ENCODE results near the gene CAD. TPM values are rescaled to one million over a fixed set of nuclear protein-coding genes. Genes with fewer than 3 reads are reported as not detected.
A peak's percentile ranks its signal among the peaks of the same experiment; 100 is the strongest.

The CAD gene
- total and polyA plus RNA-seq, 9 of the 15 experiments (the other 6 are each of a cell fraction or from before 2014, with no cell fraction given), result 7.5 to 126 (median 33.7) TPM

- TF ChIP-seq, protein P1, sequence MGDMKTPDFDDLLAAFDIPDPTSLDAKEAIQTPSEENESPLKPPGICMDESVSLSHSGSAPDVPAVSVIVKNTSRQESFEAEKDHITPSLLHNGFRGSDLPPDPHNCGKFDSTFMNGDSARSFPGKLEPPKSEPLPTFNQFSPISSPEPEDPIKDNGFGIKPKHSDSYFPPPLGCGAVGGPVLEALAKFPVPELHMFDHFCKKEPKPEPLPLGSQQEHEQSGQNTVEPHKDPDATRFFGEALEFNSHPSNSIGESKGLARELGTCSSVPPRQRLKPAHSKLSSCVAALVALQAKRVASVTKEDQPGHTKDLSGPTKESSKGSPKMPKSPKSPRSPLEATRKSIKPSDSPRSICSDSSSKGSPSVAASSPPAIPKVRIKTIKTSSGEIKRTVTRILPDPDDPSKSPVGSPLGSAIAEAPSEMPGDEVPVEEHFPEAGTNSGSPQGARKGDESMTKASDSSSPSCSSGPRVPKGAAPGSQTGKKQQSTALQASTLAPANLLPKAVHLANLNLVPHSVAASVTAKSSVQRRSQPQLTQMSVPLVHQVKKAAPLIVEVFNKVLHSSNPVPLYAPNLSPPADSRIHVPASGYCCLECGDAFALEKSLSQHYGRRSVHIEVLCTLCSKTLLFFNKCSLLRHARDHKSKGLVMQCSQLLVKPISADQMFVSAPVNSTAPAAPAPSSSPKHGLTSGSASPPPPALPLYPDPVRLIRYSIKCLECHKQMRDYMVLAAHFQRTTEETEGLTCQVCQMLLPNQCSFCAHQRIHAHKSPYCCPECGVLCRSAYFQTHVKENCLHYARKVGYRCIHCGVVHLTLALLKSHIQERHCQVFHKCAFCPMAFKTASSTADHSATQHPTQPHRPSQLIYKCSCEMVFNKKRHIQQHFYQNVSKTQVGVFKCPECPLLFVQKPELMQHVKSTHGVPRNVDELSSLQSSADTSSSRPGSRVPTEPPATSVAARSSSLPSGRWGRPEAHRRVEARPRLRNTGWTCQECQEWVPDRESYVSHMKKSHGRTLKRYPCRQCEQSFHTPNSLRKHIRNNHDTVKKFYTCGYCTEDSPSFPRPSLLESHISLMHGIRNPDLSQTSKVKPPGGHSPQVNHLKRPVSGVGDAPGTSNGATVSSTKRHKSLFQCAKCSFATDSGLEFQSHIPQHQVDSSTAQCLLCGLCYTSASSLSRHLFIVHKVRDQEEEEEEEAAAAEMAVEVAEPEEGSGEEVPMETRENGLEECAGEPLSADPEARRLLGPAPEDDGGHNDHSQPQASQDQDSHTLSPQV (IDR thresholded peaks at IDR 0.05), result peak; percentile 77
- 0 out of 2 replicates have a peak, but pooled peaks have one; percentile 34 for TF ChIP-seq MTA3 (IDR thresholded peaks at IDR 0.05; ENCODE audit: borderline replicate concordance)
- no peak for TF ChIP-seq MAFF (IDR thresholded peaks at IDR 0.05; ENCODE audit: low read length)
- no peak for TF ChIP-seq ZNF3 (CRISPR knock-in tag; IDR thresholded peaks at IDR 0.05)
- TF ChIP-seq CBFA2T2 (conservative IDR thresholded peaks at IDR 0.05), result peak; percentile 47; the same call in 1 of the 2 replicates
- no peak for TF ChIP-seq FUS (optimal IDR thresholded peaks at IDR 0.05; ENCODE audit: low read depth, low read length)
- no peak for TF ChIP-seq SMARCE1 (IDR thresholded peaks at IDR 0.05)
- no peak for TF ChIP-seq SPI1 (IDR thresholded peaks at IDR 0.05; ENCODE audit: borderline replicate concordance, low read depth, low read length)
- no peak for TF ChIP-seq OTX1 (CRISPR knock-in tag; IDR thresholded peaks at IDR 0.05)
- TF ChIP-seq, protein P2, sequence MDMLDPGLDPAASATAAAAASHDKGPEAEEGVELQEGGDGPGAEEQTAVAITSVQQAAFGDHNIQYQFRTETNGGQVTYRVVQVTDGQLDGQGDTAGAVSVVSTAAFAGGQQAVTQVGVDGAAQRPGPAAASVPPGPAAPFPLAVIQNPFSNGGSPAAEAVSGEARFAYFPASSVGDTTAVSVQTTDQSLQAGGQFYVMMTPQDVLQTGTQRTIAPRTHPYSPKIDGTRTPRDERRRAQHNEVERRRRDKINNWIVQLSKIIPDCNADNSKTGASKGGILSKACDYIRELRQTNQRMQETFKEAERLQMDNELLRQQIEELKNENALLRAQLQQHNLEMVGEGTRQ (CRISPR knock-in tag; IDR thresholded peaks at IDR 0.05), result peak; percentile 89
- TF ChIP-seq HNRNPH1 (optimal IDR thresholded peaks at IDR 0.05; ENCODE audit: low read depth, low read length), result no peak
- TF ChIP-seq CSDE1 (IDR thresholded peaks at IDR 0.05), result no peak; a peak in 1 of 4 replicates
- no peak for TF ChIP-seq GTF2F1 (IDR thresholded peaks at IDR 0.05; ENCODE audit: low read depth, low read length)
- TF ChIP-seq BRD9 (IDR thresholded peaks at IDR 0.05; ENCODE audit: low read depth, partially characterized antibody), result no peak
- TF ChIP-seq MED1 (CRISPR knock-in tag; IDR thresholded peaks at IDR 0.05; ENCODE audit: borderline replicate concordance), result no peak
- no peak for TF ChIP-seq MCM2 (IDR thresholded peaks at IDR 0.05; ENCODE audit: low read depth)
- TF ChIP-seq POLR2AphosphoS2 (IDR thresholded peaks at IDR 0.05; ENCODE audit: low read length), result peak; percentile 82; the same call in 1 of the 2 replicates
- TF ChIP-seq C11orf30 (IDR thresholded peaks at IDR 0.05; ENCODE audit: low read depth), result peak; percentile 16; the same call in 1 of the 2 replicates
- TF ChIP-seq TAF15 (IDR thresholded peaks at IDR 0.05; ENCODE audit: low read depth, low read length), result no peak
- TF ChIP-seq KAT2B (IDR thresholded peaks at IDR 0.05; ENCODE audit: low read depth, low read length), result no peak
- peak in 1 of 2 experiments; percentile 53; a peak in 1 of 4 replicates for TF ChIP-seq FOXK2 (conservative IDR thresholded peaks at IDR 0.05 in 1 of 2, IDR thresholded peaks at IDR 0.05 in 1 of 2; ENCODE audit: low read depth in 2 of 2)
- no peak for TF ChIP-seq ZNF408 (CRISPR knock-in tag; IDR thresholded peaks at IDR 0.05; ENCODE audit: low read depth)
- 0 out of 2 replicates have a peak, but pooled peaks have one; percentile 12 for TF ChIP-seq SREBF1 (IDR thresholded peaks at IDR 0.05; ENCODE audit: borderline replicate concordance, low read depth, low read length)
These were observed at the start of gene CAD (continued) for GRCh38 chr2:27217173-27218121.
